GM08714 (cell line): ENCODE measurements around the gene INSRR.

Experiments
- H3K4me3 ChIP-seq: fragments of 200-500 bp; sonication (Bioruptor generic); 2 replicates; pipeline ENCODE4 v1.5.1; 2014; ENCODE audit warnings: mild to moderate bottlenecking, low read length, inconsistent platforms
- ZNF274 ChIP-seq: IDR thresholded peaks from 2 replicates; pipeline ENCODE4 v1.6.1; 2012; ENCODE audit warnings: mild to moderate bottlenecking, low read depth, low read length

INSRR gene

DNA sequence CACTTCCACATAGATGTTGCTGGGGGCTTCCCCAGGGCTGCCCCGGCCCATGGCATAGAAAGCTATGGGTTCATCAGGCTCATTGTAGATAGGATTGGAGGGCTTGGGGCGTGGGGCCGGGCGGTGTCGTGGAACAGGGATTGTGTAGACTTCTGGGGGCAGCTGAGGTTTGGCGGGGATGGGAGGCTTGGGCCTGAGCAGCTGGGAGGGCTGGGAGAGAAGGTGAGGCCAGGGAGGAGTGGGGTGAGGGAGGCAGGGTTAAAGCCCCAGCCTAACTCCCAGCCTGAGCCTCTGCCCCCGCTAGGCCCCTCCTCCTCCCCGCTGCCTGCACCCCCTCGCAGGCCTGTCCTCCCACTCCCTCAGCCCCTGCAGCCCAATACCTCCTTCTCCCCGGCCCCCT lies 49.6 kb downstream of the INSRR start:
- H3K4me3 ChIP-seq: no peak overlapping the region
- TF ChIP-seq ZNF274: no peak

DNA sequence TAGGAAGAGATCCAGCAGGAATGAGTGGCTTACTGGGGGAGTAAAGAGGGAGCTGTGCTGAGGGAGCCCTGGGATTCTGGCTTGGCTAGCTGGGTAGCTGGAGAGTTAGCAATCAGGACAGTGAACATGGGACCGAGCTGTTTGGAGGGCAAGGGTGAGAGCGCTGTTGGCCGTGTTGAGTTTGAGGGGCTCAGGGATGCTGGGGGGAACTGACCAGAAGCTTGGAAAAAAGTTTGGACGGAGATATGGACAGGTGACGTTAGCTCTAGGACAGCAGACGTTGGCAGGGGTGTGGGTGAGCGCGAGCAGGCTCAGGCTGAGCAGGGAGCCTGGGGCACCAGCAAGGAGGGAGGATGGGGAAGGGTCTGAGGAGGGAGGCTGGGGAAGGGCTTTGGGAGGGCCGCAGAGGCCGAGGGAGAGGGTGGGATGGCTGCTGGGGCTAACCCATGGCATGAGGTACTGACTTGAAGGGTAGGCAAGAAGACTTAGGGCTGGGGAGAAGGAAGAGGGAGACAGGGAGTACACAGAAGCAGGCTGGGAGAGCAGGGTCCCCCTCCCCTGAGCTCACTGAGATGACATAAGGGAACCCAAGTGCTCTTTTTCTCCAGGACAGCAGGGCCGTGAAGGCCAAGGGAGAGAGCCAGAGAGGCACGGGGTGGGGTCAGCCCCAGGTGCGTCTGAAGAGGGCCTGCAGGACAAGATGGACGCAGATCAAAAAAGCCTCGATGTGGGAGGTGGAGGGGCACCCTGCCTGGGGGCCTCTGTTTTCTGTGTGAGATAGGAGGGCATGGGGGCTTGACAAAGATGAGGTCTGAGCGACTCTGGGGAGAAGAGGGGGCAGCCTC lies 50.5 kb downstream of the INSRR start:
- H3K4me3 ChIP-seq: no peak overlapping the region
- no peak for TF ChIP-seq ZNF274

DNA sequence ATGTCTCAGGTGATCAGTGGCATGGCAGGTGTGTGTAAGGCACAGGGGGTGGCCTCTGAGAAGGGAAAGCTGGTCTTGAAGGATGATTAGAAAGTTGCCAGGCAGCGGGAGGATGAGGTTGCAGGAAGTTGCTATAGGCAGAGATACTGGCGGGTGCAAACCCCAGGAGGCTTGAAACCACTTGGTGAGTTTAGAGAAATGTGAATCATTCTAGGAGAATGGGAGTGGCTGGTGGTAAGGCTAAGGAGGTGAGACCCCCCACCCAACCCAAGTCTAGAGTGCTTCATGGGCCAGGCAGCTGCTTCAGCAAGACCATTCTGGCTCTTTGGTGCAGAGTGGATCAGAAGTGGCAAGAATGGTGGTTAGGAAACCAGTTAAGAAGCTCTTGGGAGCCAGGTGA lies 51.3 kb downstream of the INSRR start:
- no peak for TF ChIP-seq ZNF274
- H3K4me3 ChIP-seq: no peak overlapping the region

DNA sequence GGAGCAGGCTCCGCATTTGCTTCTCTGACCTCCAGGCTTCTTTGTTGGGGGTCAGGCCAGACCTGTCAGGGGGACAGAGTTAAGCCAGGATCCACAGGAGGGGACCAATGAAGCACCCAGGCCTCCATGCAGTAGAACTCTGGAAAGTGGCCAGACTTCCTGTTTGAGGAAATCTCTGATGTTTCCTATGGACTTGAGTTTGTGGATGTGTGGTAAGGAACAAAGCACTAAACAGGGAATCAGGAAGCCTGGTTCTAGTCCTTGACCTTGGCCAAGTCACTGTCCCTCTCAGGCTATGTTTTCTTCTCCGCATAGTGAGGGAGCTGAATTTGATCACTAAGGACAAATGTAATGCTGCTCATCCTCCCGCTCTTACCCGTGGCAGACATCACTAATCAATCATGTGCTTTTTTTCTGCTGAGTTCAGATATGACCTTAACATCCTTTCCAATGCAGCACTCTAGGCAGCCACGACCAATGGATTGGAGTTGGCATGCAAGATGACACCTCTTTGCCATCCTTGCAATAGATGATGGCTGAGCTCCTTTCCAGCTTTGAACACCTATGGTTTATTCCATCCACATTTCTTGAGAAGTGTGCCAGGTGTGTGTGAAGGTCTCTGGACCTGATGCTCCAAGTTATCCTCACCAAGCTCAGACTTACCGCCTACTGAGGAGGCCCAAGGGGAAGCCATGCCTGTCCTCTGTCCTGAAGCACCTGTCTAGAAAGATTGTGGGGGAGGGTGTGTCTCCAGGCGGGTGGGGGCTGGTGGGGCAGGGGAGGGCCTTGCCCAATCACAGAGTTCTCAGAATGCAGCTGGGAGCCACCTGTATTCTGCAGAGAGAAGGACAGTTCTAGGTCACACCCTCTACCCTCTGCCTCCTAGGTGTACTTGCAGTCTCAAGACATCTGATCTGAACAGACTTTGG lies 52.1 kb downstream of the INSRR start:
- no peak overlapping the region for H3K4me3 ChIP-seq
- TF ChIP-seq ZNF274: no peak

DNA sequence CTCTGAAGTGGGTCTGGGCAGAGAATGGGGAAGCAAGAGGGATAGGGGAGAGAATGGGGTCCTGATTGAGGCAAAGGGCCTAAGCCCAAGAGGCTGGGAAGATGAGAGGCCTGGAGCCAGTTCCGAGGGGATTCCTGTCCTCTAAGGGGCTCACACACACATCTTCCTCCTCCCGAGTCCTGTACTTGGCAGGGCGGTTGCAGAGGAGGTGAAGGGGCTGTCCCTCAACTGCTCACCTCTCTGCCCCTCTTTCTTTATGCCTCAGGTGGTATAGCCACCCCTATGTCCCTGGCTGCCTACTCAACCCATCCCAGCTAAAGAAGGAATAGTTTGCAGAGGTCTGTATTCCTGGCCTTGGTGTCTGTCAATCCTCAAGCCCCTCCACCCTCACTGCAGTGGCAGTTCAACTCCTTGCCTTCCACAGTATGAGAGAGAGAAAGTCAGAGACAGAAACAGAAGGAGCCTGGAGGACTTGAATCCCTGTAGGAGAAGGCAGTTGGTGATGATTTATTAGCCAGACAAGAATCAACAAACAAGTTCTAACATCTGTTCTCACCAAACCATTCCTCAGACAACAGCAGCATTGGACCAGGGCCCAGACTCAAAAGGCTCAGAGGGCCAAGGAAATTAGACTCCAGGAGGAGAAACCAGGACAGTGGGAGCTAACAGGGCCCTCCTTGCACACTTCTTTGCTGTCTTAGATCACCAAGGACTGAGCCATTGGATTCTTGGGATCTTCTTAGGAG lies 53.0 kb downstream of the INSRR start:
- no peak for TF ChIP-seq ZNF274

DNA sequence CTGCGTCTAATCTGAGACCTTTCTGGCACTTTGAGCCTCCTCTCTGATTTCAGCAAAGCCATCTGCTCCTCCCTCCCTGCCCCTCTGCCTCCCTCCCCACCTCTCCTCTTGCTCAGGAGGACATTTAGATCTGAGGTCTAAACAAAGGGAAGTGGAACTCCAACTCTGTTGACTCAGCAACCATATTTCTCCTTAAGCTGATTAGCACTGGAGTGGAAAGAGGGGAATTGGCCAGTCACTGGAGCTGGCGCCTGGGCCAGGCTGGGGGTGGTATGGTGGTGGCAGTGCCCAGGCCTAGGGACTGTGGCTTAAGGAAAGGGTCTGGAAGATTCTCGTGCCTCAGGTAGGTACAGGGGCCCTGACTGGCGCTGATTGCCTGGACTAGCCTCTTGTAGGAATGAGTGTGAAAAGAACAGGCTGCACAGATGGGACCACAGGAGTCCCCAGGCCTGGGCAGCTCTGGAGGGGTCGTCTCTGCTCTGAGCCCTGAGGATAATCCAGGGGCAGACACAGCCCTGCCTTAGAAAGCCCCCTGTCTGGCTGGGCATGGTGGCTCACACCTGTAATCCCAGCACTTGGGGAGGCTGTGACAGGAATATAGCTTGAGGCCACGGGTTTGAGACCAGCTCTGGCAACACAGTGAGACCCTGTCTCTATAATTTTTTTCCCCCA lies 54.2 kb downstream of the INSRR start:
- TF ChIP-seq ZNF274: no peak

More for the DNA sequence above, 53.0 kb downstream of the INSRR start:
- no peak overlapping the region for H3K4me3 ChIP-seq

DNA sequence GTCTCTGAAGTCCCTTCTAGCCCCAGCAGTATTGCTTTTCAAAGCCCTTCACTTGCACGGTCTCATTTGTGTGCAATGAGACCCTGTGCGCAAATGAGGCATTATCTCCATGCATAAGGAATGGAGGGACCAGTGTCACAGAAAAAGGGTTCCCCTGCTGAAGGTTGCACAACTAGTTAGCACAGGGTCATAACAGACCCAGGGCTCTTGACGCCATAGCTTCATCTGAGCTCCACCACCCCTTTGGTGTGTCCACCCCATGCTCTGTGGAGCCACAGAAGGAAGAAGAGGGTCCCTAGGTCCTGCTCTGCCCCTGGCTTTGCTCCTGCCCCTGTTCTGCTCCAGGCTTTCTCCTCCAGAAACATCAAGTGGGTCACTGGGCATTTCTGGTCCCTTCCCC lies 54.9 kb downstream of the INSRR start:
- H3K4me3 ChIP-seq: no peak overlapping the region

More for the DNA sequence above, 54.2 kb downstream of the INSRR start:
- no peak overlapping the region for H3K4me3 ChIP-seq

DNA sequence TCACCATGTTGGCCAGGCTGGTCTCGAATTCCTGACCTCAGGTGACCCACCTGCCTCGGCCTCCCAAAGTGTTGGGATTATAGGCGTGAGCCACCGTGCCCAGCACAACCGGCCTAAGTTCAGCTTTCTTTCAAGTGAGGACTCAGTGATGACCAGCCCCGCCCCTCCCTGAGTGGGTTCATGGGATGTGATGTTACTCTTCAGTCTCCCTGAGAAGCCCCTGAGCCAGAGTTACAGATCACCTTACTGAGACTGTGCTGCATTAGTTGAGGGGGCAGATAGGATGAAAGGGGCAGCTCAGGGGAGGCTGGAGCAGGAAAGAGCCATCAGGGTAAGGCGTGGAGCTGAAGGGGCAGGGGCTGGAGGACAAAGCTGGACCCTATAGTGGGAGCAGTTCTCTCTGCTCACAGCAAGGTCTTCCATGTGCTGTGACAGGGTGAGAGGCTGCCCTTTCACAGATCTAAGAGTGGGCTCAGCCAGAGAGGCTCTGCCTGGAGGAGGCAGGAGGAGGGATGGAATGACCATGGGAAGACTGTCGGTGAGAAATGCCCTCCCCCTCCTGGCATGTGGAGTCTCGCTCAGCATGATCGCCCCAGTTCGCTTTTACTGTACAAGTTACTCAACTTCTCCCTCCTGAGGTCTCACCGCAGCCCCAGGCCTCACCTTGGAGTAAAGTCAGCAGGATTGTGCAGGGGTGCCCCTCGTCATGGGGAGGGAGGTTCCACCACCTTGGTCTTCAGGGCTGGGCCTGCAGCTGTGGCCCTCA lies 55.6 kb downstream of the INSRR start:
- TF ChIP-seq ZNF274: no peak
- H3K4me3 ChIP-seq: no peak overlapping the region

More for the DNA sequence above, 54.9 kb downstream of the INSRR start:
- no peak for TF ChIP-seq ZNF274

DNA sequence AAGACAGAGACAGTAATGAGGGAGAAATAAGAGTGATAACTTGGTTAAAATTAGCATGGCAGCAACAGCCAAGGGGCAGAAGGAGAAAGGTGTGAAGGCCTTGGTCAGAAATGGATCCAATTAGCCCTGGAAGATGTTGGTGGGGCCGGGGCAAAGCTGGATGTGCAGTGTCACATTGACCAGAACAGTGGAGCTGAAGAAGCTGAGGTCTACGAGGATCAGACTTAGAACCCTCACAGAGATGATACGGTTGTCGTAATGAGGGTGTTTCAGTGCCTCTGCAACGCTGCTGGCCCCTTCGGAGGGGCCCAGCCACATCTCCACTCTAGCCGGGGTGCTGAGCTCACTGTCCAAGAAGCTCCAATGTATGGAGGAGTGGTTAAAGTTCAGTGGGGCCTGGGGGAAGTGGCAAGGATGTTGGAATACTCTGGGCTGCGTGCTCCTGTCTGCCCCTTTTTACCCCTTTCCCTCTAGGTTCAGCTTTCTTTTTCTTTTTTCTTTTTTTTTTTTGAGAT lies 56.4 kb downstream of the INSRR start:
- TF ChIP-seq ZNF274: no peak
- no peak overlapping the region for H3K4me3 ChIP-seq

DNA sequence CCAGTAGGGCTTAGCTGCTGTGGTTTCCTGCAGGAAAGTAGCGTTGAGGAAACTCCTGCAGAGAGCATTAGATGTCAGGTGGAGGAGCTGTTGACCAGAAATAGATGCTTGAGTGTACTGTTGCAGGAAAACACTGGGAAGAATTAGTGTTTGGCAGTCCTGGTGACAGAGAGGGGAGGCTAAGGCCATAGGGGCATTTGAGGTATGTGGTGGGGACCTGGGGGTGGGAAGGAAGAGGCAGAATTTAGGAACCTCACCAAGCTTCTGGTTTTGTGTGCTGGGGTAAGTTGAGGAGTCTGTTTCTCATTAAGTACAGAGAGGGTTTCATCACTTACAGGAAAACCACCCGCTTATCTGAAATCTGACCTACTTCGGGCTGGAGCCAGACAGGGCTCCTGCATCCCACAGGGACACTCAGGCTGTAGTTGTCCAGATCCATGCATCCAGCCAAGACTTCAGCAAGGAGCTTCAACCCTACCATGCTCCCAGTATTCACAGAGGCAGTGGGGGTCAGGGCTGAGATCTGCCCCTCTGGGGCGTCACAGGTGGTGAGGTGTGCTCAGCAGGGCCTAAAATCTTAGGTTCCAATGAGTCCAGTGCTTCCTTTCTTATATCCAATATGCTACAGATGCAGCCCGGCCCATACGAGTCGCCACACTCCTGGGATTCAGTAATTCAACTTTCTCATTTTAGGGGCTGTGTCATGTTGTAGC lies 57.4 kb downstream of the INSRR start:
- no peak overlapping the region for H3K4me3 ChIP-seq
- no peak for TF ChIP-seq ZNF274

DNA sequence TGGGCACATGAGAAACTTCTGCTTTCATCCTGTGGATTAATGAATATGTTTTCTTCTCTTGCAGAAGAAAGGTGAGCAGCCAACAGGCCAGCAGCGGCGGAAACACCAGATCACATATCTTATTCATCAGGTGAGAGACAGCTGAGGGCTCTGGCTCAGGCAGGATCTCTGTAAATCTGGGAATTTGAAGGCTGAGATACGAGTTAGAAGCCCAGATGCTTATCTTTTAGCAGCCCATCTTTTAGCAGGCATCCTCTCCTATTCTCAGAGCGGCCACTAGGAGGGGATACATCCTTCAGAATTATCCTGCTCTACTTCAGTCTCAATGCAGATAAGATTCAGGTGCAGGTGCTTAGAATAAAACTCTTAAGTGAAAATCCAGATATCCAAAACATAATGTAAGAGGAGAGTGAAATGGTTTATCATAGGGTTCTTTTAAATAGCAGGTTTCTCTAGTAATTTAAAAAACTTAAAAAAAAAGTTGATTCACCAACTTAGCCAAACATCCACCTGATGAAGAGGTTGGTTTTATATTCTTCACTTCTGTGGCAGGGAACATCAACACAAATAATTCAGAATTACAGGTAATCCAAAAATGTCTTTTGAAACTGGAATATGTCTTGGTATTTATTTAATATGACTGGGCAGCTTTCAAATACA lies 61.6 kb downstream of the INSRR start:
- H3K4me3 ChIP-seq: no peak overlapping the region
- TF ChIP-seq ZNF274: no peak
